Erythroblast (primary cell): Measurements from ENCODE around the gene ZNF609.

Source experiments
- DNase-seq, 2 experiments: peaks; one replicate each; lab custom pipeline; 2025; lab: John Stamatoyannopoulos, UW
- GATA1 ChIP-seq: IDR thresholded peaks from 2 replicates; pipeline ENCODE4 v1.6.1; 2011; ENCODE audit warnings: low read depth, mild to moderate bottlenecking, control low read depth, low read length, moderate library complexity
- POLR2A ChIP-seq: IDR thresholded peaks from 2 replicates; pipeline ENCODE4 v1.6.1; 2011; ENCODE audit warnings: mild to moderate bottlenecking, low read length

The ZNF609 gene

DNA sequence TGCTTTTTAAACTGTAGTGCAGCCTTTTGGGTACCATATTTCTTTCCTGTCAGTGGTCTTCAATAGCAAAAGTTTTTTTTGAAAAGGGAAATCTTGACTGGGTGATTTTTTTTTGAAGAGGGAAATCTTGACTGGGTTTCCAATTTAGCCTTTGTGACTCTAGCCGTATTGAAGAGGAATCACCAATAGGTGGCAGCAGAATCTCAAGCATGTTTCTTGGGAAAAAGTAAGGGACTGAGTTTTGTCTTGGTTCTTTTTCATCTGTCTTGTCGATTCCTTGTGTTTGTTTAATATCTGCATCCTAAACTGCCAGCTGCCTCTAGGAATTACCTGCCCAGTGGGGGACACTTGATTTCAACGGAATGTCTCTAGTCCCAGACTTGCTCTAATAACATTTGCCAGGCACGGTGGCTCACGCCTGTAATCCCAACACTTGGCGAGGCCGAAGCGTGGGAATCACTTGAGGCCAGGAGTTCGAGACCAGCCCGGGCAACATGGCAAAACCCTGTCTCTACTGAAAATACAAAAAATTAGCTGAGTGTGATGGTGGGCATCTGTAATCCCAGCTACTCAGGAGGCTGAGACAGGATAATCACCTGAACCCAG lies 225.9 kb downstream of the ZNF609 start:
- DNase-seq = peak; percentile 68 to 81
- TF ChIP-seq GATA1 = no peak
- no peak for TF ChIP-seq POLR2A

DNA sequence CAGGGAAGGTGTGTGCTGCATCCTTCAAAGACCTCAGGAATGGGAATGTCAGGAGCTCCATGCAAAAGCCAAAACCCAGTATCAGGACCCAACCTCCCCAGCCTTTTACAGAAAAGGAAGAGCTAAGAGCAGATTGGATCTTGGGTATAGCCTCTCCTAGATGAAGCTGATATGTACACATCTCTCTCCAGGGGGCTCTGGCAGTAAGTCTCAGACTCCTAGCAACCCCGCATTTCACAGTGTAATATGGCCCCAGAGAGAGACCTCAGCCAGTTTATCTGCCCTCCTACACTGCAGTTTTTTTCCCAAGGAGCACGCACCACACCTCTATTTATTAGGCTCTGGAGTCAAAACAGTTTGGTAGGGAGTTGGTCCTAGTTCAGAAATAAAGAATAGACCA lies 226.8 kb downstream of the ZNF609 start:
- DNase-seq = no peak
- TF ChIP-seq POLR2A (no peak), GATA1 (no peak)

DNA sequence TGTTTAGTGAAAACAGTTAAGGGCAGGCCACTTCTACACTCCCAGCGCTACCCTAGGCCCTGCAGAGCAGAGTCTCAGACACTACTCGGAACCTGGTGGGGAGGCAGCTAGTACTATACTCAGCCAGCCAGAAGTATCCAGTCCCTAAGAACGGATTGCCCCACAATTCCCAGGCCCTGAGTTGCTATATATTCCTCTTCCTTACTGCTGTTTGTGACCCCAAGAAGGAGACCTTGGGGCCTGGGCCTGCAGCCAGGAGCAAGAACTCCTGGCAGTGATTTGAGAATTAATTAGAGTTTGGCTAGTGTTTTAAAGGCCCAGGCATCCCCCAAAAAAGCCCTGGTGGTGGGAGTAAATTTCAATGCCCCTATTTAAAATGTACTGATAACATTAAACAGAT lies 227.3 kb downstream of the ZNF609 start:
- TF ChIP-seq POLR2A = no peak
- DNase-seq = no peak

DNA sequence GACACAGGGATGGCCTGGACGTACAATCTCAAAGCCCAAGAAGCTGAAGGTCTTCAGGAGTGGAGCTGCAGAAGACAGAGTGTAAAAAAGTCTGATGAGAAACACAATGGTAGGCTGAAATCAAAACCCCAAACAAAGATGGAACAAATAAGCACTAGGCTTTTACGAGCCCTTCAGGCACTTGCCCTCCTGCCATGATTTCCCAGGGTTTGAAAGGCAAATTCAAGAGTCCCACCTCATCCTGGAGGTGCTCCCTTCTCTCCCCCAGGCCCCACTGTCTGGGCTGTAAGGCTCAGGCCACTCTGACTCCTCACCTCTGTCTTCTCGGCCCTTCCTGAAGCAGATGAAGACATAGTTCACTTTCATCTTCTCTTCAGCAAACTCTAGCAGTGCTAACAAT lies 228.4 kb downstream of the ZNF609 start:
- DNase-seq = no peak
- TF ChIP-seq POLR2A (no peak), GATA1 (no peak)

DNA sequence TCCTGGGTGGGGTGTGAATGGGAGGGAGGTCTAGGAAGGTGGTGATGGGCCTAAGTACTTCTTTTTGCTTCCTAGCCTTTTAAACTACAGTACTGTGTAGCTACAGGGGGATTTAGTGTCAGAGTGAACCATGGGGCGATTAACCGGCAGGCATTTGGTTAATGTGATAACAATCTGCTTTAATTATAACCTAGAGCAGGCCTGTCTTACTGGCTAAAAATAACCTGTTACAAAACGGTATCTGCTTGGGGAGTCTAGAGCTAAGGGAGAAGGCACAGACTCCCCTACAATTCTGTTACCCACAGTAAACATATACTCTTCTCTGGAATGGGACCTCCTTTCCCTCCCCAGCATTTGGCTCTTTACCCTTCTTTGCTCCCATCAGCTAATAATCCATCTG lies 229.6 kb downstream of the ZNF609 start:
- no peak for DNase-seq
- no peak for TF ChIP-seq GATA1
- no peak for TF ChIP-seq POLR2A

DNA sequence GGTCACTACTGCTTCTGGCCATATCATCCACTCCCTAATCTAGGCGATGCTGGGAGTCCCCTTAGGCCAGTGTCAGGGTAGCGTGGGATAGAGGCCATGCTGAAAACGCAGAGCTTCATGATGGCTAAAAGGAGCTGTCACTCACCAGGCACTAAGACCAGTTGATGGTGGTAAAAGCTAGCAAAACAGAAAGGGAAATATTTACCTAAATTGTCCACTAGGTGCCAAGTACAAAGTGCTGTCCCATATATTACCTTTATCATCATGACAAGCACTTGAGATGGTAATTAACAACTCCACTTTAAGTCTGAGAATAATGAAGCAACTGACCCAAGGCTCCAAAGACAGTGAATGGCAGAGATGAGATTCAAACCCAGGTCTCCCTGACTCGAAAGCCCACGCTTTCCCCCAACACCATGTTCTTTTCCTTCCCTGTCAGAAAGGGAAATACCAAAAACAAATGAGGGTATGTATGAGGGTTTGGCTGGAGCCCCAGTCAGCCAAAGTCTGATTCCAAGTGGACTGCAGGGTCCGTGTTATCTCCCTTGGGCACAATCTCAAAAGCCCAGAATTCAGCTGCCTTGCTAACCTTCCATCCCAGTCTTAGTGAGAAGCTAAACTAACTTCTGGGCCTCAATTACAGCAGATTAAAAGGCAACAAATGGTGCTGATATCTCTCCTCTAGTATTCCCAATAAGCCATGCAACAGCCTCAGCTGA lies 230.4 kb downstream of the ZNF609 start:
- no peak for TF ChIP-seq POLR2A
- no peak for TF ChIP-seq GATA1
- DNase-seq = no peak

DNA sequence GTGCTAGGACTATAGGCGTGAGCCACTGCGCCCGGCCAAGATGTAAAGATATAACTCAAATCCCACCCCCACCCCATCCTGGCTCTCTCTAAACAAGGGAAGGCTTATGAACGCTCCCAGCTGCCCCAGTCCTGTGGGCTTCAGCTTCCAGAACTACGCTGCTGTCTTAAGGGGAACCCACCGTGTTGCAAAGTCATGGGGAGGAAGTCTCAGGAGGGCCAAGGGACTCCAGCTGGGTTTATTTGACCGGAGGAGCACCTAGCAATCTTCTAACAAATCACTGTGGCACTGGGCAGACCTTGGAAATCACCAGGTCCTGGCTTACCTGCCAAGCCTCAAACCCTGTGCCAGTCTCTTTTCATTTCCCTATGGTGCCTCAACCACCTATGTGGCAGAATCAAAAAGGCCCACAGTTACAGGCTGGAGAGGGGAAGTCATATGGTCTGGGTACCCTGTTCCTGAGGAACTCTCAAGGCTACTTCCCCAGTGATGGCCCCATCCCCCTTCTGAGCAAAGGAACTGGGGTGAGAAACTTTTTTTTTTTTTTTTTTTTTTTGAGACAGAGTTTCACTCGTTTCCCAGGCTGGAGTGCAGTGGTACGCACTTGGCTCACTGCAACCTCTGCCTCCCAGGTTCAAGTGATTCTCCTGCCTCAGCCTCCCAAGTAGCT lies 231.7 kb downstream of the ZNF609 start:
- TF ChIP-seq GATA1 = no peak
- no peak for TF ChIP-seq POLR2A
- DNase-seq = no peak

DNA sequence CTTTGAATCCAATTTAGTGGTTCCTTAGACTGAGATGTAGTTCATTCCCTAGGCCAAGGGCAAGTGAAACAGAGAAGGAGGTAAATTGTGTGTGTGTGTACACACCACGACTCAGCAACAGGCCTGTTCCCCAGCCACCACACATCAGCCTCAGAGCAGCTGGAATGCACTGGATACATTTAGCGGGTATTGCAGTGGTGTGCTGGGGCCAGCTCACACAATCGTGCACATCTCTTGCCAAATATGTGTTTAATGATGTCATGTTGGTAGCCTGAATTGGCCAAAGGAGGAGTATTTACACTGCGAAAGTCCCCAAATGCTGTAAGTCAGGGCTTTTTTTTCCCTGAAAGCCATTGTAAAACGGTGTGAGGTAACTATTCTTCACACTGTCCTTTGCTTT lies 232.8 kb downstream of the ZNF609 start:
- no peak for DNase-seq
- TF ChIP-seq POLR2A (no peak), GATA1 (no peak)

DNA sequence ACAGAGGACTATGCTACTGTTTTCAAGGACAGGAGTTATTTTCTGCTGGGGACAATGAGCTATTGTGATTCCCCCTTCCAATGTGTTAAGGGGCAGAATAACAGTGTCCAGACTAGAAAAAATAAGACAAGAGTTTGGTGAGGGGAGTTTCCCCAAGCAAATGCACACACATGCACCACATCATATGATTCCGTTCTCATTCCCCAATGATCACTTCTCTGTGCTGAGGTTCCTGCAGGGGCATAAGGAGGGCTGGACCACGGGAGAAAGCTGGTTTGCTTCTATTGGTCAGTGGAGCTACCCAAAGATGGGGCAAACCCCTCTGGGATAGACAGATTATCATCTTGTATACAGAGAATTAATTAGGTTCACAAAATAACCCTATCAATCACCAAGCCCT lies 234.4 kb downstream of the ZNF609 start:
- TF ChIP-seq GATA1 = no peak
- no peak for TF ChIP-seq POLR2A
- no peak for DNase-seq

DNA sequence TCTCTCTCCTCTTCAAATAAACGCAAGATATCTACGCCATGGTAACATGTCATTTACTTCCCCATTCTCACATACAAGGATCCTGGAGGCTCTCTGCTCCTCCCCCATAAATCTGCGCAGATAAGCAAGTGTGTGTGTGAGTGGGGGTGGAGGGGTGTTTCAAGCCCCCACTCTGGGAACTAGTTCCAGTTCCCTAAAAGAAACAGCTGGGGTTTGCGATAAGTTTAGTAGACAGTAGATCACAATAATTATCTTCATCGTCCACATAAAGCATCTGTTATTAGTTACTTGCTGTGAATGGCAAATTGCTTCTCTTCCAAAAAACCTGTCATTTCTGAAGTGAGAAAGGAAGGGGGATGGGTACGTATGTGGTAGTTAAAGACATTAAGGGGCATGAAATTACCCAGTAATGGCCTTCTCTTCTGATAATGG lies 235.2 kb downstream of the ZNF609 start:
- DNase-seq = peak; percentile 71 to 91
- no peak for TF ChIP-seq POLR2A
- no peak for TF ChIP-seq GATA1

DNA sequence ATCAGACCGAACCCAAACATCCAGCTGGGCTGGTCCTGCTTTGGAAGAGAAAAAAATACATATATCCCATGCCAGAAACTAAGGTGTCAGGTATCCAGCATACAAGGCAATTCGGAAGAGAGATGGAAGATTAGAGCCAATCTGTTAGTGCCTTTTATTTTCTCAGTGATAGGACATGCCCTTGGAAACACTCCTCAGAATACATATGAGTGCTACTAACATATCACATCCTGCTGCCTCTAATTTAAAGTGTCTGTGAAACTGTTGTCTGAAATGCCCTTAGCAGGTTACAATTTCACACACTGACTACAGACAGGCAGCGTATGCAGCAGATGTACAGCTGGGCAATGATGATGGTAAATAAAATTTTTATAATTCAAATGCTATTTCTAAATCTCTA lies 236.1 kb downstream of the ZNF609 start:
- no peak for DNase-seq
- TF ChIP-seq POLR2A (no peak), GATA1 (no peak)

DNA sequence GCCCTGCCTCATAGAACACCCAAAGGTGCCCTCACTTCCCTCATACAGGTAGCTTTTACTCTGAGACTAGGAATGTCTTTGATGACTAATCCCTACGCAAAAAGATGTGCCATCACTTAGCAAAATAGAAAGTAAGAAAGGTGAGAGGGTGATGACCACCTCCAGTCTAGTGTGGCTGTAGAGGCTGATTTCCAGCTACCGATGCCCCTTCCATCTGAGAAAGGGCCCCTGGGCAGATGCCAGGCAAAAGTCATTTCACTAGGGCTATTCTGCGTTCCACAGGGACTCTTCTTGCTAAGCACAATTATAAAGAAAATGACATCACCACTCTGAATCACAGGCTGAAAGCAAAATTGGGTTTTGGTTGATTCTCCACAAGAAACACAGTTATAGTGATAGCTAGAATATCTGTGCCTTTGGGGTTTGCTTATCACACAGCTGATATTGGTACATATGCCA lies 237.6 kb downstream of the ZNF609 start:
- TF ChIP-seq GATA1 = no peak
- no peak for TF ChIP-seq POLR2A

DNA sequence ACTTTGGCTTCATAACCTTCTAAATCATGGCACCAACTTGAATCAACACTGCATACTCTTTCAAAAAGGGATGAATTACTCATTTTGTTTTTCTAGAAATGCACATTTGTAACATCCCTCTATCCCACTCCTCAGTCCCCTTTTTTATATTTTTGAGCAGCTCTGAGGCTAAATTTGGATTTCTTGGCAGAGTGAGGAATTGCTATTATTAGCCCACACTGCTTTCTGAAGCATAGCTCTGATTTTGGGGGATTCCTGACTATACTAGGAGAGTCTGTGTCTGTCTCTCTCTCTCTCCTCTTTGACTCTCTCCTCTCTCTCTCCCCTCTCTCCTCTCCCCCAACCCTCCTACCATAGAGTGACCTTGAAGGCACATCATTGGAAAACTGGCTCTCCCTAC lies 238.4 kb downstream of the ZNF609 start:
- no peak for DNase-seq
- TF ChIP-seq POLR2A = no peak
- TF ChIP-seq GATA1 = no peak

More for the DNA sequence above, 237.6 kb downstream of the ZNF609 start:
- DNase-seq = no peak

DNA sequence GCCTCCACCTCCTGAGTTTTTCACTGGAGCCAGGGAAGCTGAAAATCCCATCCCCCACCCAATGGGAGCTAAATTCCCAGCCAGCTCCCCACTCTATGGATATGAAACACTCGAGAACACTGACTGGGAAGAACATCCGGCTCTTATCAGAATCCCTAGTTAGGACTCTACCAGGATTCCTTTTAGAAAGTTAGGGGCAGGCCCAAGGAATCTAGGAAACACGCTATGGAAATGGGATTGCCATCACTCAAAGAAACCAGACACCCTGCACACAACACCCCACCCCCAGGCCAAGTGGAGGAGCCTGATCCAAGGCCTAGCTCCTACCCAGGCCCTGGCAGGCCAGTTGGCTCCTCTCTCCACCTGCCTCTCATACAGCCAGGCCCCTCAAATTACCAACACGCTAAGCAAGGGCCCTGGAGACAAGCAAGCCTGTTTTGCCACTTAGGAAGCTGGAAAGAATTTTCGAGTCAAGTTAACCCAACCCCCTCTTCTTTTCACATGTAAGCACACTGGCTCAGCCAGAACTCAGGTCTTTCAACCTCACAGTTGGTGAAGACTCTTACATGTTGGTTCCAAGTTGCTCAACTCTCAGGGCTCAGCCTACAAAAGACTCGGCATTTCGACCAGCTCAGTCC lies 239.5 kb downstream of the ZNF609 start:
- no peak for DNase-seq
- TF ChIP-seq POLR2A (no peak), GATA1 (no peak)

DNA sequence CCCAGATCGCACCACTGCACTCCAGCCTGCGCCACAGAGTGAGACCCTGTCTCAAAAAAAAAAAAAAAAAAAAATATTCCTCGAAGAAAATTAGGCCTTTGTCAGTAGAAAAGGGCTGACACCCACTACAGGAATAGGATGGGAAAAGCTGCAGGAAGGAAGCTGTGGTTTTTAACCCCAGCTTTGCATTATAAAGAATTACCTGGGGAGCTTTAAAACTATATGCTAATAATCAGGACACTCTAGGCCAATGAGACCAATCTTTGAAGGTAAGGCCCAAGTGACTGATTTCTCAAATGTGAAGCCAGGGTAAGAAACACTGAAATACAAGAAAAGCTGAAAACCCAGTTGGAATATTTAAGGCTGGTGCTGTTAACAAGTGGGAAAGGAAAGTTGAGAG lies 240.7 kb downstream of the ZNF609 start:
- TF ChIP-seq GATA1 (no peak), POLR2A (no peak)
- no peak for DNase-seq
